ENCODE data around the gene SHROOM4. TPM values are rescaled to one million over a fixed set of nuclear protein-coding genes. Genes with fewer than 3 reads are reported as not detected.
A peak's percentile ranks its signal among the peaks of the same experiment; 100 is the strongest.

The SHROOM4 gene
- total RNA-seq, 1 experiment from 2014 or later, result not detected

- Mint-ChIP-seq H3K27ac (ENCODE audit: low read depth, unreplicated experiment) (no peak overlapping the region), H3K36me3 (ENCODE audit: insufficient read depth, unreplicated experiment) (no peaks in the 10 kb centered on the region), H3K9me3 (ENCODE audit: unreplicated experiment) (no peaks in the 10 kb centered on the region), H3K4me1 (ENCODE audit: insufficient read depth, unreplicated experiment) (no peaks in the 10 kb centered on the region), H3K27me3 (ENCODE audit: insufficient read depth, unreplicated experiment) (peaks cover 90% of the 10 kb centered on the region), H3K4me3 (ENCODE audit: unreplicated experiment) (no peak overlapping the region)
- intact Hi-C loops (cut with micrococcal nuclease), result no loop called here
- TF ChIP-seq CTCF (IDR thresholded peaks at IDR 0.05; ENCODE audit: unreplicated experiment), result no peak
- no TSS peak for BruUV-seq (replicated peaks)
- ChIA-PET POLR2A (no interaction called here), CTCF (interaction anchor here (0.6 kb wide), 1 partner anchor 12 kb away, joined by 3 read pairs; no protein-coding TSS in a partner anchor)
- no peak for DNase-seq (ENCODE audit: unreplicated experiment)
Observed at GRCh38 chrX:50668860-50669259, 145.1 kb downstream of the SHROOM4 start.

- Mint-ChIP-seq H3K27me3 (ENCODE audit: insufficient read depth, unreplicated experiment) (peaks cover 20% of the 10 kb centered on the region), H3K4me3 (ENCODE audit: unreplicated experiment) (no peak overlapping the region), H3K4me1 (ENCODE audit: insufficient read depth, unreplicated experiment) (no peaks in the 10 kb centered on the region), H3K27ac (ENCODE audit: low read depth, unreplicated experiment) (no peak overlapping the region), H3K36me3 (ENCODE audit: insufficient read depth, unreplicated experiment) (no peaks in the 10 kb centered on the region), H3K9me3 (ENCODE audit: unreplicated experiment) (peaks cover 5% of the 10 kb centered on the region)
- peak; percentile 25 for DNase-seq (ENCODE audit: unreplicated experiment)
- intact Hi-C loops (cut with micrococcal nuclease), result no loop called here
- ChIA-PET POLR2A (no interaction called here), CTCF (no interaction called here)
- no TSS peak for BruUV-seq (replicated peaks)
- no peak for TF ChIP-seq CTCF (IDR thresholded peaks at IDR 0.05; ENCODE audit: unreplicated experiment)
Observed at GRCh38 chrX:50648156-50648555, 165.8 kb downstream of the SHROOM4 start.

GRCh38 chrX:50644496-50644895 lies 169.5 kb downstream of the SHROOM4 start:
- H3K4me1 Mint-ChIP-seq (ENCODE audit: insufficient read depth, unreplicated experiment), result no peaks in the 10 kb centered on the region
- no peak for TF ChIP-seq CTCF (IDR thresholded peaks at IDR 0.05; ENCODE audit: unreplicated experiment)
- CTCF ChIA-PET, result interaction anchor here (0.7 kb wide), 1 partner anchor 294 kb away, joined by 3 read pairs; no protein-coding TSS in a partner anchor
- H3K36me3 Mint-ChIP-seq (ENCODE audit: insufficient read depth, unreplicated experiment), result no peaks in the 10 kb centered on the region
- no TSS peak for BruUV-seq (replicated peaks)
- no peak for DNase-seq (ENCODE audit: unreplicated experiment)
- intact Hi-C loops (cut with micrococcal nuclease), result no loop called here
- peaks cover 19% of the 10 kb centered on the region for H3K27me3 Mint-ChIP-seq (ENCODE audit: insufficient read depth, unreplicated experiment)
- no peaks in the 10 kb centered on the region for H3K9me3 Mint-ChIP-seq (ENCODE audit: unreplicated experiment)
- H3K4me3 Mint-ChIP-seq (ENCODE audit: unreplicated experiment), result no peak overlapping the region
- H3K27ac Mint-ChIP-seq (ENCODE audit: low read depth, unreplicated experiment), result no peak overlapping the region
- POLR2A ChIA-PET, result no interaction called here

GRCh38 chrX:50643525-50644137 lies 170.4 kb downstream of the SHROOM4 start:
- ChIA-PET POLR2A (no interaction called here), CTCF (no interaction called here)
- Mint-ChIP-seq H3K27ac (ENCODE audit: low read depth, unreplicated experiment) (no peak overlapping the region), H3K4me1 (ENCODE audit: insufficient read depth, unreplicated experiment) (no peaks in the 10 kb centered on the region), H3K9me3 (ENCODE audit: unreplicated experiment) (peaks cover 7% of the 10 kb centered on the region), H3K4me3 (ENCODE audit: unreplicated experiment) (no peak overlapping the region), H3K36me3 (ENCODE audit: insufficient read depth, unreplicated experiment) (no peaks in the 10 kb centered on the region), H3K27me3 (ENCODE audit: insufficient read depth, unreplicated experiment) (peaks cover 28% of the 10 kb centered on the region)
- DNase-seq (ENCODE audit: unreplicated experiment), result no peak
- no TSS peak for BruUV-seq (replicated peaks)
- intact Hi-C loops (cut with micrococcal nuclease), result no loop called here
- TF ChIP-seq CTCF (IDR thresholded peaks at IDR 0.05; ENCODE audit: unreplicated experiment), result no peak
